ENCODE results near the gene DNAJC5.
"Not testable (repeated sequence)": the region's sequence is repeated elsewhere in the genome, so short reads cannot be mapped to it uniquely, and the experiment has no call there.

DNA sequence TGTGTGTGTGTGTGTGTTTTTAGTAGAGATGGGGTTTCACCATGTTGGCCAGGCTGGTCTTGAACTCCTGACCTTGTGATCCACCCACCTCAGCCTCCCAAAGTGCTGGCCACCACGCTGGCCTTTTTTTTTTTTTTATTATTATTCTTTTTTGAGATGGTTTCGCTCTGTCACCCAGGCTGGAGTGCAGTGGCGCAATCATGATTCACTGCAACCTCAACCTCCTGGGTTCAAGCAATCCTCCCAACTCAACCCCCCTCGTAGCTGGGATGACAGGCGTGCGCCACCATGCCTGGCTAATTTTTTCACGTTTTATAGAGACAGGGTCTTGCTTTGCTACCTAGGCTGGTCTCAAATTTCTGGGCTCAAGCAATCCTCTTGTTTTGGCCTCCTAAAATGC is 20.7 kb upstream of the DNAJC5 start:
- TF ChIP-seq, protein P1, sequence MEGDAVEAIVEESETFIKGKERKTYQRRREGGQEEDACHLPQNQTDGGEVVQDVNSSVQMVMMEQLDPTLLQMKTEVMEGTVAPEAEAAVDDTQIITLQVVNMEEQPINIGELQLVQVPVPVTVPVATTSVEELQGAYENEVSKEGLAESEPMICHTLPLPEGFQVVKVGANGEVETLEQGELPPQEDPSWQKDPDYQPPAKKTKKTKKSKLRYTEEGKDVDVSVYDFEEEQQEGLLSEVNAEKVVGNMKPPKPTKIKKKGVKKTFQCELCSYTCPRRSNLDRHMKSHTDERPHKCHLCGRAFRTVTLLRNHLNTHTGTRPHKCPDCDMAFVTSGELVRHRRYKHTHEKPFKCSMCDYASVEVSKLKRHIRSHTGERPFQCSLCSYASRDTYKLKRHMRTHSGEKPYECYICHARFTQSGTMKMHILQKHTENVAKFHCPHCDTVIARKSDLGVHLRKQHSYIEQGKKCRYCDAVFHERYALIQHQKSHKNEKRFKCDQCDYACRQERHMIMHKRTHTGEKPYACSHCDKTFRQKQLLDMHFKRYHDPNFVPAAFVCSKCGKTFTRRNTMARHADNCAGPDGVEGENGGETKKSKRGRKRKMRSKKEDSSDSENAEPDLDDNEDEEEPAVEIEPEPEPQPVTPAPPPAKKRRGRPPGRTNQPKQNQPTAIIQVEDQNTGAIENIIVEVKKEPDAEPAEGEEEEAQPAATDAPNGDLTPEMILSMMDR (conservative IDR thresholded peaks at IDR 0.05; ENCODE audit: low read length) = not testable (repeated sequence)
- TF ChIP-seq EZH2phosphoT487 (IDR thresholded peaks at IDR 0.05; ENCODE audit: borderline replicate concordance) = not testable (repeated sequence)
